Ishikawa (cell line): ENCODE measurements around the gene ACY1.

Experiments used
- CEBPB ChIP-seq: IDR thresholded peaks from 2 replicates; pipeline ENCODE4 v1.6.1; 2012
- CREB1 ChIP-seq: IDR thresholded peaks from 2 replicates; pipeline ENCODE4 v1.6.1; 2012; ENCODE audit warnings: low read depth
- EGR1 ChIP-seq: IDR thresholded peaks from 2 replicates; pipeline ENCODE4 v1.6.1; 2012
- EP300 ChIP-seq: IDR thresholded peaks from 2 replicates; pipeline ENCODE4 v1.6.1; 2012; ENCODE audit warnings: borderline replicate concordance
- FOXM1 ChIP-seq: IDR thresholded peaks from 2 replicates; pipeline ENCODE4 v1.6.1; 2012; ENCODE audit warnings: low read depth, borderline replicate concordance
- MAX ChIP-seq: IDR thresholded peaks from 2 replicates; pipeline ENCODE4 v1.6.1; 2012
- NFIC ChIP-seq: IDR thresholded peaks from 2 replicates; pipeline ENCODE4 v1.6.1; 2012
- RAD21 ChIP-seq: IDR thresholded peaks from 2 replicates; pipeline ENCODE4 v1.6.1; 2012; ENCODE audit warnings: low read depth
- REST ChIP-seq: IDR thresholded peaks from 2 replicates; pipeline ENCODE4 v1.6.1; 2012; ENCODE audit warnings: low read depth, mild to moderate bottlenecking
- TAF1 ChIP-seq: IDR thresholded peaks from 2 replicates; pipeline ENCODE4 v1.6.1; 2012; ENCODE audit warnings: low read depth, mild to moderate bottlenecking
- TCF12 ChIP-seq: IDR thresholded peaks from 2 replicates; pipeline ENCODE4 v1.6.1; 2012; ENCODE audit warnings: low read depth
- TEAD4 ChIP-seq: IDR thresholded peaks from 2 replicates; pipeline ENCODE4 v1.6.1; 2012
- USF1 ChIP-seq: IDR thresholded peaks from 2 replicates; pipeline ENCODE4 v1.6.1; 2012
- YY1 ChIP-seq: IDR thresholded peaks from 2 replicates; pipeline ENCODE4 v1.6.1; 2012; ENCODE audit warnings: low read depth
- ZBTB7A ChIP-seq: IDR thresholded peaks from 2 replicates; pipeline ENCODE4 v1.6.1; 2012; ENCODE audit warnings: low read depth

The ACY1 gene

DNA sequence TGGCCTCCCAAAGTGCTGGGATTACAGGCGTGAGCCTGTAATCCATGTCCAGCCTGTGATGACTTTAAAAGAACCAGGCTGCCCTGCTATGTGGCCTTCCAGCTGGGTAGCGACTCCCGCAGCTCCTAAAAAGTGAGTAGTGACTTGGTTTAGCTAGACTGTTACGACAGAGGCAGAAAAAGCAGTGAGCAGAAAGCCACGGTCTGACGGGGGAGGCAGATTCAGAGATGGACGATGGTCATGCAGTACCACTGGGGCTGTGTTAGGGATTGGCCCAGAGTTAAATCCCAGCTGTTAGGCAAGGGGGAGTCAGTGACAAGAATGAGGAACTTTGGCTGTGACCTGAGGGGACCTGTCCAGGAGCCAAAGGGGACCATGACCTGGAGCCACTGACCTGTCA is 15.4 kb downstream of the ACY1 start:
- no peak for TF ChIP-seq TEAD4
- no peak for TF ChIP-seq YY1
- no peak for TF ChIP-seq RAD21
- TF ChIP-seq CEBPB = no peak
- TF ChIP-seq CREB1 = no peak
- no peak for TF ChIP-seq EGR1
- no peak for TF ChIP-seq FOXM1
- TF ChIP-seq TAF1 = no peak

DNA sequence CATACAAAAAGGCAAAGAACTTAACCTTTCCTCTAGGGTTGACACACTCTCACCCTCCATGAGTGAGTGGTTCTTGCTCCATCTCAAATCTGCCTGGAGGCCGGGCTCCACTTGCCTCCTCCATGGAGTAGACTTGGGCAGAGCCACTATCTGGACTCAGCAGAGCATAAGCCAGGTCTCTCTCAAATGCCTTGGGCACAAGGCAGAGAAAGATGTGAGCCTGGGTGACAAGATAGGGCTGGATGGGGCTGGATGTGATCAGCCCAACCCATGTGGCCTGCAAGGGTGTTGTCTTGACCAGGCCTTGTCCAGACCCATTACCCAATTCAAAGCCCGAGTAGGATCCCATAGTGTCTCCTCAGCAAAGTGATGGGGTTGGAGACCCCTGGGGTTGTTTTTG is 16.5 kb downstream of the ACY1 start:
- TF ChIP-seq TAF1 = no peak
- TF ChIP-seq EGR1 = no peak
- TF ChIP-seq YY1 = no peak
- no peak for TF ChIP-seq TCF12
- TF ChIP-seq ZBTB7A = no peak
- TF ChIP-seq REST = no peak
- no peak for TF ChIP-seq FOXM1
- TF ChIP-seq MAX = no peak
- TF ChIP-seq RAD21 = no peak

DNA sequence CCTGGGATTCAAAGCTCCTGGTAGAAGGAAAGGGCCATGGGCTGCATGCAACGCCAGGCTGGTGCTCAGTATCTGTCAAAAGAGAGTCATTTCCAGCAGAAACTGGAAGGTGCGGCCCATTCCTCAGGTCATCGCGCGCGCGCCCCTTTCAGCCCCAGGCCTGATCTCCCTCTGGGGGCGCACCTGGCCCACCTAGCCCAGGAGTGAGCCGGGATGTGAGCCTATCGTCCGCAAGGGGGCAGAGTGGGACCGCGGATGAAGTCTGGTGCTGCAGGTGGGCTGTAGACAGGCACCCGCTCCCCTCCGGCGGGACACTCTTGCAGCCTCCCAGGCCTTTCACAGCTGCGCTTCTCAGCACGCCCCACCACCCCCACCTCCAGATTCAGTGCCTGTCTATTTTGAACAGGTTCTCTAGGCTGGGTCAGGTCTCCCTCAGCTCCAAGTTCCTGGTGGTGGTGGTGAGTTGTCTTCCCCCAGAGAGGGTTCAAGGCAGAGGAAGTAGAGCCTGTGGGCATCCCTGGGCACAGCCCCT is 18.2 kb downstream of the ACY1 start:
- TF ChIP-seq YY1 = 0 out of 2 replicates have a peak, but pooled peaks have one; percentile 28
- no peak for TF ChIP-seq EP300
- TF ChIP-seq NFIC = no peak
- no peak for TF ChIP-seq REST
- TF ChIP-seq EGR1 = no peak
- TF ChIP-seq TCF12 = no peak
- TF ChIP-seq ZBTB7A = peak; percentile 99
- no peak for TF ChIP-seq FOXM1
- no peak for TF ChIP-seq TAF1
- 0 out of 2 replicates have a peak, but pooled peaks have one; percentile 31 for TF ChIP-seq MAX
- peak; percentile 98 for TF ChIP-seq RAD21
- TF ChIP-seq CEBPB = no peak
- TF ChIP-seq TEAD4 = no peak

DNA sequence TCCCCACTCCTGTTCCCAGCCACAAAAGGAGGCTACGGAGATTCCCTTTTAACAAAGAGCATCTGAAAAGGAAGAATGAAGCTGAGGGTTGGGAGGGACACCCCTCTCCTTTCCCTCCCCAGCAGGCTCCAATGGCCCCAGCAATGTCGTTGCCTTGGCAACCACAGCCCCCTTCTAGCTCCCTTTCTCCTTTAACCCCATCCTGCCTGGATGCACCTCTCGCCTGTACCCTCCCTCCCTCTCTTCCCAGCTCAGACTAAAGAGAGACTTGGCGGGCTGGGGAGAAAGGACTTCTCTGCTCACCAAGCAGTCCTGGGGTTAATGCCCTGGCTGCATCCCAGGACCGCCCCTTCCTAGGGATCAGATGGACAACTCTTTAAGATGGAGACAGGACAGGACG is 19.4 kb downstream of the ACY1 start:
- TF ChIP-seq EGR1 (no peak), TCF12 (no peak), REST (no peak), FOXM1 (no peak), TEAD4 (no peak), NFIC (no peak), USF1 (no peak), MAX (no peak)

DNA sequence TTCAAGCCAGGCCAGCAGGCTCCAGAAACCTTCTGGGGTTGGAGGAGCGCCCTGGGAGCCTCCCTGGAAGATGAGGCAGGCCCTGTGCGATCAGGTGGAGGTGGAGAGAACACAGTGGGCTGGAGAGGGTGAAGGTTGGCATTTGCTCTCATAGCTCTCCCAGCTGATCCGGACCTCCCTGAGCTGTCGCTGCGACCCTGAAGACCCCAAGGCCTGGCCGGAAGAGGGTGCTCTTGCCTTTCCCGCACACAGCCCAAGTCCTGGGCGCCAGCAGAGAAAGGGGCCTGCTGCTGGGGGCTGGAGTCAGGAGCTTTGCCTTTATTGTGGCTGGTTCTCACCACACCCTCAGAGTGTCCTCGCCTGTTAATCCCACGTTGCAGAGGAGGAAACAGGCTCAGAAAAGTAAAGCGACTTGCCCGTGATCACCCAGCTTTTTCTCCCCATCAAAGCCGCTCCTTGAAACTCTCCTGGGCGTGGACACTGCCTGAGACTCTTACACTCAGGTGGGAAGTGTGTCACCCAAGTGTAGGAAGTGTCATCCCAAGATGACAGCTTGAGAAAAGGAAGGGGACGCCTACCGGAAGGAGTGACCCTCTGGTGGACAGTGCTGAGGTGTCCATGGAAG is 20.9 kb downstream of the ACY1 start:
- TF ChIP-seq CREB1 (no peak), YY1 (no peak), CEBPB (no peak), FOXM1 (no peak), EGR1 (no peak), RAD21 (no peak), ZBTB7A (no peak), TAF1 (no peak), USF1 (no peak), MAX (no peak), REST (no peak), NFIC (no peak), TCF12 (no peak)
